ENCODE measurements around the gene FAM185A.

DNA sequence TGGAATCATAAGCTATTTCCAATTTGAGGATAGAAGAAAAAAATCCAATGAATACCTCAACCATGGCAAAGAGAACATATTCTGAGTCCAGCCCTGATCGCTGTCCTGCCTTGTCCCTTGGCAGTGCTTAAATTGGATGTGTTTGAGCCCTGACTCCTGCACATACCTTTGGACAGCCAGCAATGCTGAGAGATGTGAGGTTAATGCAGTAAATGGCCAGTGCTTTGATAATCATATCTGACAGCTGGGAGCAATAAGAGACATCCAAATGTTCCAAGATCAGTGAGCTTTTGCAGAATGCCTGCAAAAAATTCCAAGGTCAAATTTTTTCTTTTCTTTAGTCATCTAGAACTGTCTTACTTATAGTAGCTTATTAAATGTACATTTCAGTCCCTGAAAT, 83.9 kb downstream of the FAM185A start:
- TF ChIP-seq YY1 (IDR thresholded peaks at IDR 0.05; ENCODE audit: insufficient read depth, insufficient read length): no peak
- no peak for TF ChIP-seq SUZ12 (IDR thresholded peaks at IDR 0.05; ENCODE audit: extremely low read depth, insufficient read depth, insufficient read length)
- no peak for TF ChIP-seq ZNF274 (IDR thresholded peaks at IDR 0.05; ENCODE audit: low read depth, low read length)

Data from NT2/D1 (cell line).